HepG2 (cell line): Measurements from ENCODE around the gene GPR25. TPM values are rescaled to one million over a fixed set of nuclear protein-coding genes. Genes with fewer than 3 reads are reported as not detected.

Experiments used
- ELF1 ChIP-seq: sonication (generic); formaldehyde crosslinking; IDR thresholded peaks from 2 replicates; pipeline ENCODE4 v1.4.0; 2020; ENCODE audit warnings: missing genetic modification reagents
- HNRNPLL ChIP-seq: fragments of 200-400 bp; formaldehyde crosslinking; IDR thresholded peaks from 2 replicates; pipeline ENCODE4 v1.6.1; 2017; ENCODE audit warnings: mild to moderate bottlenecking, low read depth, low read length; ENCODE audit not compliant: poor library complexity, severe bottlenecking
- KIAA2018 ChIP-seq: sonication (generic); formaldehyde crosslinking; IDR thresholded peaks from 2 replicates; pipeline ENCODE4 v1.5.0; 2020; ENCODE audit warnings: mild to moderate bottlenecking, missing genetic modification reagents, borderline replicate concordance
- MAZ ChIP-seq, 2 experiments: sonication (generic) in 1 of 2; formaldehyde crosslinking in 1 of 2; IDR thresholded peaks; 2 replicates each; pipeline versions ENCODE4 v1.5.0 to v1.6.1; 2012 to 2020; ENCODE audit warnings: low read depth in 2 of 2, mild to moderate bottlenecking in 2 of 2, borderline replicate concordance in 1 of 2, improper control_type of control experiment in 1 of 2, low read length in 1 of 2, missing genetic modification reagents in 1 of 2, moderate library complexity in 1 of 2
- RAD21 ChIP-seq: fragments of 450-650 bp; formaldehyde crosslinking; IDR thresholded peaks from 2 replicates; pipeline ENCODE4 v1.5.0; 2020; ENCODE audit warnings: mild to moderate bottlenecking
- STAT6 ChIP-seq: sonication (generic); formaldehyde crosslinking; IDR thresholded peaks from 2 replicates; pipeline ENCODE4 v1.4.0; 2020; ENCODE audit warnings: missing genetic modification reagents, mild to moderate bottlenecking, borderline replicate concordance
- TP53 ChIP-seq: sonication (generic); formaldehyde crosslinking; conservative IDR thresholded peaks from 2 replicates; pipeline ENCODE4 v1.4.0; 2020; ENCODE audit warnings: missing genetic modification reagents
- ZBTB33 ChIP-seq: sonication (generic); formaldehyde crosslinking; IDR thresholded peaks from 2 replicates; pipeline ENCODE4 v1.4.0; 2020; ENCODE audit warnings: missing genetic modification reagents
- ZNF343 ChIP-seq: sonication (generic); formaldehyde crosslinking; IDR thresholded peaks from 2 replicates; pipeline ENCODE4 v1.4.0; 2020; ENCODE audit warnings: mild to moderate bottlenecking, missing genetic modification reagents
- ZNF451 ChIP-seq: sonication (generic); formaldehyde crosslinking; IDR thresholded peaks from 2 replicates; pipeline ENCODE4 v1.5.0; 2020; ENCODE audit warnings: mild to moderate bottlenecking, missing genetic modification reagents
- ZNF576 ChIP-seq: sonication (generic); formaldehyde crosslinking; IDR thresholded peaks from 2 replicates; pipeline ENCODE4 v1.4.0; 2020; ENCODE audit warnings: mild to moderate bottlenecking, missing genetic modification reagents
- polyA plus RNA-seq, 8 experiments: library from polyadenylated mRNA; depleted of rRNA in 3 of 8; stranded (reverse) in 7 of 8; unstranded in 1 of 8; fragments of >200 nt; fragmentation: Illumina TruSeq in 4 of 8; extraction: Trizol in 4 of 8; gene quantifications; 2 replicates each; pipeline versions ENCODE4 v1.2.1 to v1.2.3, GENCODE V29; 2011 to 2016; ENCODE audit warnings: low read depth in 4 of 8, missing spikeins in 1 of 8, mixed read lengths in 1 of 8; ENCODE audit not compliant: insufficient read depth in 1 of 8
- total RNA-seq, 5 experiments: library from RNA; depleted of rRNA; stranded (reverse); fragments of >200 nt; fragmentation: Illumina TruSeq; extraction: Trizol; gene quantifications; 2 replicates each; pipeline ENCODE4 v1.2.3, GENCODE V29; 2016; ENCODE audit warnings: low read depth in 1 of 5

The GPR25 gene
- total and polyA plus RNA-seq, 2 of the 13 experiments (the other 11 are each of a cell fraction or from before 2014, with no cell fraction given) = not detected

- TF ChIP-seq STAT6 (CRISPR knock-in tag) (0 out of 2 replicates have a peak, but pooled peaks have one; percentile 52), TP53 (CRISPR knock-in tag) (no peak), ZNF576 (no peak), MAZ (IDR thresholded peaks at IDR 0.05; ENCODE audit: borderline replicate concordance, low read depth, low read length) (no peak), MAZ (CRISPR knock-in tag; IDR thresholded peaks at IDR 0.05; ENCODE audit: low read depth) (peak; percentile 75), RAD21 (CRISPR knock-in tag) (peak; percentile 68), ZNF451 (CRISPR knock-in tag) (0 out of 2 replicates have a peak, but pooled peaks have one; percentile 9), ZNF343 (CRISPR knock-in tag) (peak; percentile 34; the same call in 1 of the 2 replicates), KIAA2018 (CRISPR knock-in tag) (no peak), ZBTB33 (peak; percentile 72; the same call in 1 of the 2 replicates), ELF1 (CRISPR knock-in tag) (0 out of 2 replicates have a peak, but pooled peaks have one; percentile 19), HNRNPLL (peak; percentile 45)
These were observed 18.3 kb downstream of the GPR25 start (continued) for GRCh38 chr1:200890818-200891773.
